CD4-positive, CD25-positive, alpha-beta regulatory T cell (primary cell): ENCODE data around the gene PMM1. TPM values are rescaled to one million over a fixed set of nuclear protein-coding genes. Genes with fewer than 3 reads are reported as not detected.

Experiments
- ATAC-seq, 2 donors: fragments of 150-1000 bp; cut with Tn5 transposase; one replicate each; pipeline ENCODE4 v1.10.0; 2021; ENCODE audit warnings: low read depth in 2 of 2, moderate number of reproducible peaks in 2 of 2, moderate library complexity in 1 of 2
- DNase-seq, 3 donors: peaks; one replicate each; pipeline versions ENCODE4 v3.0.0 to v3.0.0-alpha.2; 2012 to 2022; ENCODE audit warnings: mixed read lengths in 1 of 3
- H3K27ac ChIP-seq: one replicate; pipeline ENCODE4 v1.7.0; 2013; ENCODE audit warnings: mild to moderate bottlenecking, low read length; ENCODE audit not compliant: insufficient read depth, poor library complexity, severe bottlenecking
- H3K27me3 ChIP-seq: one replicate; pipeline ENCODE4 v1.7.0; 2013; ENCODE audit warnings: low read length; ENCODE audit not compliant: control insufficient read depth, insufficient read depth
- H3K36me3 ChIP-seq: one replicate; pipeline ENCODE4 v1.7.0; 2013; ENCODE audit warnings: mild to moderate bottlenecking, low read length, moderate library complexity; ENCODE audit not compliant: control insufficient read depth, insufficient read depth
- H3K4me1 ChIP-seq: 2 replicates; pipeline ENCODE4 v1.7.0; 2013; ENCODE audit warnings: mild to moderate bottlenecking, low read length; ENCODE audit not compliant: insufficient read depth, control insufficient read depth, poor library complexity, severe bottlenecking
- H3K4me3 ChIP-seq: one replicate; pipeline ENCODE4 v1.7.0; 2013; ENCODE audit warnings: low read depth, mild to moderate bottlenecking, low read length, moderate library complexity
- H3K9me3 ChIP-seq, 2 experiments: 1 replicate in 1 of 2; 2 replicates in 1 of 2; pipeline ENCODE4 v1.7.0; 2013; ENCODE audit warnings: low read length in 2 of 2, mild to moderate bottlenecking in 1 of 2, moderate library complexity in 1 of 2; ENCODE audit not compliant: control insufficient read depth in 2 of 2
- H3K27ac Mint-ChIP-seq, 3 donors: one replicate each; pipeline ENCODE4 v1.8.0; 2020 to 2022; ENCODE audit warnings: mild to moderate bottlenecking in 3 of 3, mixed read lengths in 3 of 3, moderate library complexity in 2 of 3
- H3K27me3 Mint-ChIP-seq: one replicate; pipeline ENCODE4 v1.8.0; 2022; ENCODE audit warnings: mild to moderate bottlenecking, mixed read lengths
- H3K36me3 Mint-ChIP-seq: one replicate; pipeline ENCODE4 v1.8.0; 2020; ENCODE audit warnings: mixed read lengths
- H3K4me1 Mint-ChIP-seq, 4 donors: one replicate each; pipeline ENCODE4 v1.8.0; 2020 to 2022; ENCODE audit warnings: mixed read lengths in 4 of 4, mild to moderate bottlenecking in 1 of 4
- H3K4me3 Mint-ChIP-seq, 4 donors: one replicate each; pipeline ENCODE4 v1.8.0; 2020 to 2022; ENCODE audit warnings: mild to moderate bottlenecking in 4 of 4, mixed read lengths in 4 of 4, moderate library complexity in 3 of 4
- H3K9me3 Mint-ChIP-seq, 7 donors: one replicate each; pipeline ENCODE4 v1.8.0; 2020 to 2022; ENCODE audit warnings: mixed read lengths in 7 of 7, mild to moderate bottlenecking in 3 of 7, moderate library complexity in 2 of 7
- polyA plus RNA-seq, 4 donors: library from polyadenylated mRNA; unstranded; fragments of 300-500 nt; fragmentation: Illumina TruSeq; gene quantifications; one replicate each; pipeline ENCODE4 v1.2.3, GENCODE V29; 2021
- total RNA-seq: library from RNA; stranded (reverse); gene quantifications from one replicate; pipeline ENCODE4 v1.2.3, GENCODE V29; 2022

Gene PMM1
- total and polyA plus RNA-seq, 5 donors from 2014 or later = 37.4 to 56.0 (median 48.2) TPM

DNA sequence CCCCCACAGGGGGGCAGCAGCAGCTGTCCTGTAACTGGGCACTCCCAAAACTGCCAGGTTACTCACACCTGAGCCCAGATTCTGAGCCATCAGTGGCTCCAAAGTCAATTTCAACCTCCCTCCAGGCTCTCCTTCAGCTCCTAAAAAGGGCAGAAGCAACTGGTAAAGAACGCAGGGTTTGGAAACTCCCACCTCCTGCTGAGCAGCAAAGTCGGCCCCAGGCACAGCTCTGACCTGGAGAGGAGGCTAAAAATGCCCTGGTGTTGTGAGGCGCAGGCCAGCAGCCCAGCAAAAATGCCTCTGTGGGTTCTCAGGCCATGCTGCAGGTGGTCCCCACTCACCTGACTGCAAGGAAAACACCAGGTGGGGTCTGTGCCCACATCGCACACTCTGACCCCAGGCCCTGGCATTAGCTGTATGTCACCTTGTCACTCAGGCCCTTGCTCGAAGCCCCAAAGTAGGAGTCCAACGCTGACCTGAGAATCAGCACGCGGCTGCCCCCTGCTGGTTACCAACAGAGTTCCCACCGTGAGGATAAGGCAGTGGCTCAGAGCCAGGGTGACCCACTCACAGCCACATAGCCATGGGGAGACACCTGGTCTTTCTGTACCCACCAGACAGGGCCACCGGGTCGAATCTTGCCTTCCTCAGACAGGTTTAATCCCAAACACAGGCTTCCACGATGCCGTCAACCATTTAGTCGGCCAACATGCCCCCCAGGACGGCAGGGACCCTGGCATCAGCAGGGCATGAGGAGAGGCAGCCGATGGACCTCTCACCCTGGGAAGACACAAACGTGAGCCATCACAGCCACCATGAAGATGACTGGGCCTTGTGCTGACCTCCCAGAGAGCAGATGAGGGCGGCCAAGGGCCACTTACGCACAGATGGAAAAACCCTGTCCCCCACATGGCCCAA, 56.5 kb downstream of the PMM1 start:
- H3K27me3 Mint-ChIP-seq = no peaks in the 10 kb centered on the region
- Histone ChIP-seq H3K27me3 (no peaks in the 10 kb centered on the region), H3K9me3 (no peaks in the 10 kb centered on the region), H3K4me3 (no peak overlapping the region), H3K4me1 (no peaks in the 10 kb centered on the region), H3K36me3 (peaks cover 22% of the 10 kb centered on the region), H3K27ac (no peak overlapping the region)
- peak; percentile 50 to 68 (median 52) for DNase-seq
- peaks cover 12% of the 10 kb centered on the region for H3K36me3 Mint-ChIP-seq
- ATAC-seq = peak; percentile 60 to 61
- peaks cover 0 to 4% (median 1%) of the 10 kb centered on the region in 4 donors for H3K4me1 Mint-ChIP-seq
- no peak overlapping the region for H3K4me3 Mint-ChIP-seq
- H3K9me3 Mint-ChIP-seq = no peaks in the 10 kb centered on the region
- H3K27ac Mint-ChIP-seq = peak overlapping the region in 1 of 3 donors; percentile 25

DNA sequence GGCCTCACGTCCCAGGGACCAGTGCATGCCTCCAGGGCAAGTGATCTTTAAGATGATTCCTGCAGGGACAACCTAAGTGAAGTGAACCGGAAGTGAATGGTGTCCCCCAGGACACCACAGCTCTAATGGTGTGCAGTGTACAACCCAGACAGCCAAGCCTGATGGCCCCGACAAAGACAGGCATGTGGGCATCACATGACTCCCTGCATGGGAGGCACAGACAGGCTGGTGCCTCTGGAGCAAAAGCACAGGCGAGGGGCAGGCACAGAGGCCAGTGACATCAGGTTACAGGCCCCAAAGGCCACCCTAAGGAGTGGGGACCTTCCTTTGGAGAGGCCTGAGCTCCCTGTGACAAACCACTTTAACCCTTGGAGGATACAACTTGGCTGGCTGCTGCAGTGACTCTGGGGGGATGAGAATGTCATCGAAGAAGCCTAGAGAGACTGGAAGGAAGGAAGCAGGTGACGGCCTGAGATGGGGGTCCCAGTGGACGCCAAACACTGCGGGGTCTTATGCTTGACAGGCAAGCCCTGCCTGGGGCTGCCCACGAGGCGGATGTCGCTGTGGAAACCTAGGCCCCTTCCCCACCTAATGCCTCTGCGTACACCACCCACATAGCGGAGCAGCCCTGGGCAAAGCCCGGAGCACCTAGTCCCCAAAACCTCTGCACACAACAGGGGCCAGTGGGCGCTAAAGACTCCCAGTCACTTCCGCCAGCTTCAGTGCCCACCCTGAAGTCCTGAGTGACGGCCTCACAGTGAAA, 57.7 kb downstream of the PMM1 start:
- Mint-ChIP-seq H3K4me1 (peaks cover 0 to 3% (median 1%) of the 10 kb centered on the region in 4 donors), H3K27ac (peak overlapping the region in 2 of 3 donors; percentile 31 to 60), H3K27me3 (no peaks in the 10 kb centered on the region), H3K4me3 (no peak overlapping the region), H3K9me3 (no peaks in the 10 kb centered on the region), H3K36me3 (peaks cover 12% of the 10 kb centered on the region)
- DNase-seq = no peak
- no peak for ATAC-seq
- Histone ChIP-seq H3K9me3 (no peaks in the 10 kb centered on the region), H3K4me3 (no peak overlapping the region), H3K36me3 (peaks cover 34% of the 10 kb centered on the region), H3K4me1 (no peaks in the 10 kb centered on the region), H3K27ac (no peak overlapping the region), H3K27me3 (no peaks in the 10 kb centered on the region)

DNA sequence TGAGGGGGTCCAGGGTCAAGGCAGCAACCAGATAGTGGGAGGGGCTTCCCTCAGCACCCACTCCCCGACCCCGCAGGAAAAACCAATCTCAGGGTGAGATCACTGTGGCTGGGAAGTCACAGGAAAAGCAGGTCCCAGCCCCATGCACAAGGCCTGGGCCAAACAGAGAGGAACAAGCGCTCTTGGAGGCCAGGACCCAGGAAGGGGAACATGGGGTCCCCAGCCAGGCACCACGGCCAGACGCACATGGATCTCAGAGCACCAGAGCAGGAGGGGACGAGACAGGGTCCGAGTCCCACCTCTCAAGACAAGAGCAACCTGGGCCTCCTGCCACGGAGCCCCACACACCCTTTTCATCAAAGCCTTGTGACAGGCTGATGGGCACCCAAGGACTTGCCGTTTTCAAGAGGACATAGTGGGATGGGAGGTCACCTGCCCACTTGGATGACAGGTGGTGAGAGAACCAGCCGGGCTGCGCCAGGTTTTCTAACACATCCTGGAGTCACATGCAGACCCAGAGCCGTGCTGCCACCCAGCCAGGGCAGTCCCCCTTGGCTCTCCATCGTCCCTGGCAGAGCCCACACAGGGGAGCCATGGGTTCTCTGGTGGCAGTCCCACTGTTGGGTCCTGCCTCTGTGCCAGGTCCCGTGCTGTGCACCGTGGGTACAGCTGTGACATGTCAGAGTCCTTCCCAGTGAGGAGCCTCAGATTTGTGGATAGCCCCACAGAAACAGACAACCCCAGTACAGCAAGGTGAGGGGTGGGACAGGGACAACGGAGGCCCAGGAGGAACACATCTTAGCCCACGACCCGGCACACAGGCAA, 58.5 kb downstream of the PMM1 start:
- Histone ChIP-seq H3K27ac (no peak overlapping the region), H3K4me3 (no peak overlapping the region), H3K36me3 (peaks cover 42% of the 10 kb centered on the region), H3K9me3 (no peaks in the 10 kb centered on the region), H3K4me1 (no peaks in the 10 kb centered on the region), H3K27me3 (no peaks in the 10 kb centered on the region)
- Mint-ChIP-seq H3K9me3 (no peaks in the 10 kb centered on the region), H3K4me1 (peaks cover 0 to 6% (median 1%) of the 10 kb centered on the region in 4 donors), H3K36me3 (peaks cover 12% of the 10 kb centered on the region), H3K4me3 (no peak overlapping the region), H3K27me3 (no peaks in the 10 kb centered on the region), H3K27ac (peak overlapping the region in 2 of 3 donors; percentile 31 to 33)
- DNase-seq (no peak), ATAC-seq (no peak)

DNA sequence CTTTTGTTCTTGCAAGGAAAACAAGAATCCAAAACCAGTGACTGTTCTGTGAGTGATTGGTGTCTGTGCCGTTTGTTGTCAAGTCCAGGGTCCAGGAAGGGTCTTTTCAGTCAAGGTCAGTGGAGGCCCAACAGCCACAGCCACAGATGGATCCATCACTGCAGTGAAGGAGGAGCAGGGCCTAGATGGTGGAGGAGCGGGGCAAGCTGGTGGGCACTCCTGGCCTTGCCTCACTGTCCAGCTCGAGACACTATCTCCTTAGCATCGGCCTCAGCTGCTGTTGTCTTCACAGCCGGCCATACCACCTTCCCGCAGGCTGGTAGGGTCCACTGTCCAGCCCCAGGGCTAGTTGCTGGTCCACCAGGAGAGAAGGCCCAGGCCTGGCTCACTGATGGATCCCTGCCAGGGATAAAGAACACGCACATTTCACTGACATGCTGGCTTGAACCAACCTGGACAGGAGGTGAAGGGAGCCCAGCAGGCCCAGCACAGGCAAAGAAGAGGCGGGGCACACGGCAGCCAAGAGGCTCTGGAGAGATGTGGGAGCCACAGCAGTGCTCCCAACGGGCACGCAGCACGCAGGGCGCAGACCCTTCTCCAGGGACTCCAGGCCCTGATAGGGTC, 60.6 kb downstream of the PMM1 start:
- no peaks in the 10 kb centered on the region for H3K9me3 Mint-ChIP-seq
- H3K27ac Mint-ChIP-seq = peak overlapping the region in 1 of 3 donors; percentile 11
- peaks cover 7% of the 10 kb centered on the region for H3K36me3 Mint-ChIP-seq

DNA sequence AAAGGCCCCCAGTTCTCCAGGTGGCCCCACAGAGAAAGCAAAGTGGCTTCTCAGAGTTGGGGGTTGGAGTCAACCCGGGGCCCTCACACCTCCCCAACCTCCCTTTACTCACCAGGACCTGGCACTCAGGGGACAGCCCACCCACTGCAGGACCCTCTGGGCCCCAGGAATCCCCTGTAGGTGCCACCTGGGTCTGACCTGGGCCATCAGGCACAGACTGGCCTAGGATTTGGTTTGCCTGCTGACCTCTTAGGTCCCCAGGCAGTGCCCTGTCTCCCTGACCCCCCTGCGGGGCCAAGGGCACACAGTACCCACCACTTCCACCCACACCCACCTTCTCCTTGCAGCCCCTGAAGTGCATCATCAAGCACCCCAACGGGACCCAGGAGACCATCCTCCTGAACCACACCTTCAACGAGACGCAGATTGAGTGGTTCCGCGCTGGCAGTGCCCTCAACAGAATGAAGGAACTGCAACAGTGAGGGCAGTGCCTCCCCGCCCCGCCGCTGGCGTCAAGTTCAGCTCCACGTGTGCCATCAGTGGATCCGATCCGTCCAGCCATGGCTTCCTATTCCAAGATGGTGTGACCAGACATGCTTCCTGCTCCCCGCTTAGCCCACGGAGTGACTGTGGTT, 61.4 kb downstream of the PMM1 start:
- H3K9me3 ChIP-seq = no peaks in the 10 kb centered on the region
- no peak overlapping the region for H3K4me3 Mint-ChIP-seq
- no peak for DNase-seq
- H3K27me3 ChIP-seq = no peaks in the 10 kb centered on the region
- no peaks in the 10 kb centered on the region for H3K27me3 Mint-ChIP-seq
- peak overlapping the region in 2 of 3 donors; percentile 4 to 39 for H3K27ac Mint-ChIP-seq
- H3K36me3 ChIP-seq = peaks cover 47% of the 10 kb centered on the region
- peaks cover 0 to 21% (median 4%) of the 10 kb centered on the region in 4 donors for H3K4me1 Mint-ChIP-seq
- ATAC-seq = no peak
- peaks cover 13% of the 10 kb centered on the region for H3K4me1 ChIP-seq
- H3K9me3 Mint-ChIP-seq = no peaks in the 10 kb centered on the region
- no peak overlapping the region for H3K27ac ChIP-seq
- H3K36me3 Mint-ChIP-seq = peaks cover 7% of the 10 kb centered on the region
- no peak overlapping the region for H3K4me3 ChIP-seq

More for the DNA sequence above, 60.6 kb downstream of the PMM1 start:
- Histone ChIP-seq H3K9me3 (no peaks in the 10 kb centered on the region), H3K4me1 (peaks cover 13% of the 10 kb centered on the region), H3K27ac (no peak overlapping the region), H3K4me3 (no peak overlapping the region), H3K36me3 (peaks cover 47% of the 10 kb centered on the region), H3K27me3 (no peaks in the 10 kb centered on the region)
- ATAC-seq = no peak
- no peak for DNase-seq
- Mint-ChIP-seq H3K4me3 (peak overlapping the region in 1 of 4 donors; percentile 54), H3K27me3 (no peaks in the 10 kb centered on the region), H3K4me1 (peaks cover 0 to 17% (median 4%) of the 10 kb centered on the region in 4 donors)
